Small intestine (tissue), 7 donors: ENCODE data around the gene PTBP1. TPM values are rescaled to one million over a fixed set of nuclear protein-coding genes. Genes with fewer than 3 reads are reported as not detected.
A peak's percentile ranks its signal among the peaks of the same experiment; 100 is the strongest.

ENCODE experiments used
- DNase-seq, 2 donors: peaks; one replicate each; pipeline versions ENCODE4 v3.0.0 to v3.0.0-alpha.2; 2013
- FAIRE-seq: peaks from 2 replicates; lab custom pipeline; 2012; peaks lifted over from hg19 to GRCh38; lab: Jason Lieb, UNC
- H3K27ac ChIP-seq, 3 donors: one replicate each; pipeline ENCODE4 v1.5.1; 2013; ENCODE audit warnings: low read length in 2 of 3, mild to moderate bottlenecking in 2 of 3, control low read depth in 1 of 3, inconsistent platforms in 1 of 3, low read depth in 1 of 3, moderate library complexity in 1 of 3
- H3K27me3 ChIP-seq, 3 donors: one replicate each; pipeline ENCODE4 v1.6.1; 2013; ENCODE audit warnings: low read length in 3 of 3, inconsistent platforms in 1 of 3; ENCODE audit not compliant: control insufficient read depth in 3 of 3, insufficient read depth in 3 of 3
- H3K36me3 ChIP-seq, 3 donors: one replicate each; pipeline ENCODE4 v1.6.1; 2013; ENCODE audit warnings: low read length in 3 of 3, inconsistent platforms in 1 of 3, low read depth in 1 of 3, mild to moderate bottlenecking in 1 of 3, moderate library complexity in 1 of 3; ENCODE audit not compliant: control insufficient read depth in 3 of 3, insufficient read depth in 2 of 3
- H3K4me1 ChIP-seq, 3 donors: one replicate each; pipeline ENCODE4 v1.6.1; 2013; ENCODE audit warnings: low read length in 2 of 3, inconsistent platforms in 1 of 3, low read depth in 1 of 3, mild to moderate bottlenecking in 1 of 3, moderate library complexity in 1 of 3; ENCODE audit not compliant: control insufficient read depth in 3 of 3, insufficient read depth in 2 of 3
- H3K4me3 ChIP-seq, 3 donors: one replicate each; pipeline ENCODE4 v1.5.1; 2013; ENCODE audit warnings: low read length in 3 of 3, control low read depth in 1 of 3, inconsistent platforms in 1 of 3, low read depth in 1 of 3, mild to moderate bottlenecking in 1 of 3, moderate library complexity in 1 of 3
- H3K9me3 ChIP-seq, 2 donors: one replicate each; pipeline ENCODE4 v1.6.1; 2013; ENCODE audit warnings: low read depth in 1 of 2, low read length in 1 of 2; ENCODE audit not compliant: control insufficient read depth in 2 of 2, insufficient read depth in 1 of 2
- WGBS, 3 donors: extraction: QIAGEN DNeasy Blood & Tissue Kit; methylation state at CpG; one replicate each; pipeline ENCODE4 v1.1.7; 2013; 5-methylcytosine and 5-hydroxymethylcytosine counted together
- polyA plus RNA-seq, 4 donors: library from polyadenylated mRNA; stranded (reverse) in 3 of 4; unstranded in 1 of 4; fragments of 200-250 nt in 3 of 4; fragments of 120-200 nt in 1 of 4; gene quantifications; one replicate each; pipeline versions ENCODE4 v1.2.1 to v1.2.3, GENCODE V29; 2013
- donor health status: healthy with polysubstance abuse.
- donor health status: control.
- donor health status: control.
- donor health status: Bipolar disorder and iron deficiency.
- donor health status: healthy.

Gene PTBP1
- polyA plus RNA-seq, 4 donors = 109 to 257 (median 140) TPM

DNA sequence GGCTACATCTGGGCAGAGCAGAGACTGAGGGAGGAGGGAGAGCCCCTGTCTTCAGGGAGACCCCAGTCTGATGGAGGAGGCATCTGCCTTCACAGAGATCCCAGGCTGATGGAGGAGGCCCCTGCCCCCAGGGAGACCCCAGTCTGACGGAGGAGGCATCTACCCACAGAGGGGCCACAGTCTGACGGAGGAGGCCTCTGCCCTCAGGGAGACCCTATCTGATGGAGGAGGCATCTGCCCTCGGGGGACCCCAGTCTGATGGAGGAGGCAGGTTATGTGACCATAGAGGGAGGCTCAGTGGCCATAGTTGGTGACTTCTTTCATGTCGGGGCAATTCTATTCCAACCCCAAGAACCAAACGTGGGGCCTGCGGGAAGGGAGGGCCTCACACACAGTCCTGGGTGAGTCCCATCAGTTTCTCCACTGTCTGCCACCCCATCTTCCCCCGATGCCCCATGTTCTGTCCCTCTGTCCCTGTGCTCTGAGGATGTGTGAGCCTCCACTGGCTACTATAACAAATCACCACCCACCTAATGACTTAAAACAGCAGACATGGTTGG lies 32.0 kb upstream of the PTBP1 start:
- peak; percentile 34 to 48 for DNase-seq
- Histone ChIP-seq H3K27ac (no peak overlapping the region), H3K27me3 (no peaks in the 10 kb centered on the region), H3K4me1 (no peaks in the 10 kb centered on the region), H3K4me3 (no peak overlapping the region), H3K9me3 (peaks cover 0 to 4% of the 10 kb centered on the region in 2 donors), H3K36me3 (peaks cover 0 to 61% (median 23%) of the 10 kb centered on the region in 3 donors)
- WGBS, 3 donors = 56 to 81% (median 72%) methylated on average over 7 of the region's 7 CpGs
- FAIRE-seq = no peak

DNA sequence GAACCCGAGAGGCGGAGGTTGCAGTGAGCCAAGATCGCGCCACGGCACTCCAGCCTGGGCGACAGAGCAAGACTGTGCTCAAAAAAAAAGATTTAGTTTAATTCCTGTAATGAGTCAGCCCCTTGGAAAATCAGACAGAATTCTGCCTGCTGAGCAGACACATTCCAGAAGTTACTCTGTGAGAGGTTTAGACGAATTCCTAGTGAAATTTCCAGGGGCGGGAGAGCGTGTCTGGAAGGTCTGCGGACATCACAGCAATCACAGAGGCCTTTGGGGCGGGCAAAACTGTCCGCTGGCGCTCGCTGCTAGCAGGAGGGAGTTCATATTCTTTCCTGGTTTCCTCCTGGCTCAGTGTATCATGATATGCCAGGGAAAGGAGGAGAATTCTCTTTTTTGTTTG lies 28.8 kb upstream of the PTBP1 start:
- no peak for DNase-seq
- H3K9me3 ChIP-seq = no peaks in the 10 kb centered on the region
- no peak overlapping the region for H3K27ac ChIP-seq
- peaks cover 0 to 31% (median 12%) of the 10 kb centered on the region in 3 donors for H3K36me3 ChIP-seq
- H3K4me1 ChIP-seq = no peaks in the 10 kb centered on the region
- H3K4me3 ChIP-seq = no peak overlapping the region
- 61 to 84% (median 74%) methylated on average over 14 of the region's 14 CpGs for WGBS, 3 donors
- FAIRE-seq = no peak
- no peaks in the 10 kb centered on the region for H3K27me3 ChIP-seq

DNA sequence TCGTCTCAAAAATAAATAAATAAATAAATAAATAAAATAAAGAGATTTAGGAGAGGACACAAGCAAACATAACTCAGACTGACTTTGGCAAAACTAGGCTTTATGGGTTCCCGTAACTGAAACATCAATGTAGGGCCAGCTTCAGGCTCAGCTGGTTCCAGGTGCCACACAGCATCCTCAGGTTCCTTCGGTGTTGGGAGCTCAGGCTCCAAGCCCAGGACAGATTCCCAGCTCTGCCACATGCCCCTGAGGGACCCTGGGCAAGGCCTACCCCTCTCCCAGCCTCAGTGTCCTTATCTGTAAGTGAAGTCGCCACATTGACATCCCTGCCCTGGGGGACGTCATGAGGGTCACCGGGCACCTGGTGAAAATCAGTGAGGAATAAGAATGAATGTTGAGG lies 27.6 kb upstream of the PTBP1 start:
- H3K36me3 ChIP-seq = peaks cover 0 to 19% (median 2%) of the 10 kb centered on the region in 3 donors
- DNase-seq (no peak), FAIRE-seq (no peak)
- no peak overlapping the region for H3K27ac ChIP-seq
- no peak overlapping the region for H3K4me3 ChIP-seq
- WGBS, 3 donors = 60 to 79% (median 69%) methylated on average over 5 to 6 of the region's 6 CpGs
- H3K9me3 ChIP-seq = no peaks in the 10 kb centered on the region
- H3K27me3 ChIP-seq = no peaks in the 10 kb centered on the region
- no peaks in the 10 kb centered on the region for H3K4me1 ChIP-seq

DNA sequence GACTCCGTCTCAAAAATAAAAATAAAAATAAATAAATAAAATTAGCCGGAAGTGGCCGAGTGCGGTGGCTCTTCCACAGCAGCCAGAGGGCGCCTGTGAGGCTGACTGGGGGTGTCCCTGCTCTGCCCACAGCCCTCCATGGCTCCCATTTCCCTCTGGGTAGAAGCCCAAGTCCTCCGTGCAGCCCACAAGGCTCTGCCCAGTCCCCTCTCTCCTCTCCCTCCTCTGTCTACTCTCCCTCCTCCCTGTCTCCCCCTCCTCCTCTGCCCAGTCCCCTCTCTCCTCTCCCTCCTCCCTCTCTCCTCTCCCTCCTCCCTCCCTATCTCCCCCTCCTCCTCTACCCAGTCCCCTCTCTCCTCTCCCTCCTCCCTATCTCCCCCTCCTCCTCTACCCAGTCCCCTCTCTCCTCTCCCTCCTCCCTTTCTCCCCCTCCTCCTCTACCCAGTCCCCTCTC lies 25.9 kb upstream of the PTBP1 start:
- FAIRE-seq (no peak), DNase-seq (no peak)
- WGBS, 3 donors = 5 to 16% (median 8%) methylated on average over 6 of the region's 6 CpGs
- H3K36me3 ChIP-seq = peaks cover 0 to 4% (median 0%) of the 10 kb centered on the region in 3 donors
- H3K9me3 ChIP-seq = no peaks in the 10 kb centered on the region
- H3K4me3 ChIP-seq = no peak overlapping the region
- H3K27ac ChIP-seq = no peak overlapping the region
- H3K27me3 ChIP-seq = no peaks in the 10 kb centered on the region
- H3K4me1 ChIP-seq = no peaks in the 10 kb centered on the region

DNA sequence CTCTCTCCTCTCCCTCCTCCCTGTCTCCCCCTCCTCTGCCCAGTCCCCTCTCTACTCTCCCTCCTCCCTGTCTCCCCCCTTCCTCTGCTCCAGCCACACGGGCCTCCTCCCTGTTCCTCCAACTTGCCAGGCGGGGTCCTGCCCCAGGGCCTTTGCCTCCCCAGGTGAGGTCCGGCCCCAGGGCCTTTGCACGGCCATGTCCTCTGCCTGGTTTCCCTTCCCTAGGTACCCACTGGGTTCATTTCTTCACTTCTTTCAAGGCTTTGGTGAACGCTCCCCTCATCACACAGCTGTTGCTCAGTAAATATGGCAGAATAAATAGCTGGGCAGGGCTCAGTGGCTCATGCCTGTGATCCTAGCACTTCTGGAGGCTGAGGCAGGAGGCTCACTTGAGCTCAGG lies 25.2 kb upstream of the PTBP1 start:
- peaks cover 0 to 2% (median 0%) of the 10 kb centered on the region in 3 donors for H3K36me3 ChIP-seq
- no peaks in the 10 kb centered on the region for H3K9me3 ChIP-seq
- FAIRE-seq (no peak), DNase-seq (no peak)
- 71 to 85% (median 83%) methylated on average over 5 of the region's 5 CpGs for WGBS, 3 donors
- no peak overlapping the region for H3K4me3 ChIP-seq
- H3K4me1 ChIP-seq = no peaks in the 10 kb centered on the region
- H3K27ac ChIP-seq = no peak overlapping the region
- H3K27me3 ChIP-seq = no peaks in the 10 kb centered on the region

DNA sequence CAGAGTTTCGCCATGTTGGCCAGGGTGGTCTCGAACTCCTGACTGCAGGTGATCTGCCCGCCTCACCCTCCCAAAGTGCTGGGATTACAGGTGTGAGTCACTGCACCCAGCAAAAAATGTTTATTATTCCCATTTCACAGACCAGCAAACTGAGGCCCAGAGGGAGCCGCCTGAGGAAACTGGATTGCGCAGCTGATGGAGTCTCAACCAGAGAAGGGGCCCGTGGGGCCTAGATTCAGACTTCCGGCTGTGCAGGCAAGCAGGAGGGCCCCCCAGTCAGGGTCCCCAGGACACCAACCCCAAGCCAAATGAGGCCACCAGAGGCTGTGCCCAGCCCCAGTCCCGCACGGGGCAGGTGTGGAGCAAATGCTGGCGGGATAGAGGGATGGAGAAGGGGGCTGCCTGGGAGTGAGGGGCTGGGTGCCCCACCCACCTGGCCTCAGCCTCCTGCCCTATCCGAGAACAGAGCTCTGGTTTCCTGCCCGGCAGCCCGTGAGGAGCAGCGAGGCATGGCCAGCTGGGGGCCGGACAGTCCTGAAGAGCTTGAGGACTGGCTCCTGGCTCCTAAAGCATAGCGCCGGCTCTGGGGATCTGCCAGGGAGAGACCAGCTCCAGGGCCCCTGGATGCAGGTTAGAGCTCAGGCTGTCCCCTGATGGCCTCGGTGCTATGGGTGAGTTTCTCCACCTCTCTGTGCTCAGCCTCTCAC lies 24.4 kb upstream of the PTBP1 start:
- H3K4me1 ChIP-seq = no peaks in the 10 kb centered on the region
- H3K27me3 ChIP-seq = no peaks in the 10 kb centered on the region
- no peak overlapping the region for H3K4me3 ChIP-seq
- H3K36me3 ChIP-seq = peaks cover 0 to 2% (median 0%) of the 10 kb centered on the region in 3 donors
- H3K9me3 ChIP-seq = no peaks in the 10 kb centered on the region
- no peak for FAIRE-seq
- no peak for DNase-seq
- H3K27ac ChIP-seq = no peak overlapping the region
- whole genome bisulfite sequencing, 3 donors = 76 to 84% (median 80%) methylated on average over 18 of the region's 18 CpGs

DNA sequence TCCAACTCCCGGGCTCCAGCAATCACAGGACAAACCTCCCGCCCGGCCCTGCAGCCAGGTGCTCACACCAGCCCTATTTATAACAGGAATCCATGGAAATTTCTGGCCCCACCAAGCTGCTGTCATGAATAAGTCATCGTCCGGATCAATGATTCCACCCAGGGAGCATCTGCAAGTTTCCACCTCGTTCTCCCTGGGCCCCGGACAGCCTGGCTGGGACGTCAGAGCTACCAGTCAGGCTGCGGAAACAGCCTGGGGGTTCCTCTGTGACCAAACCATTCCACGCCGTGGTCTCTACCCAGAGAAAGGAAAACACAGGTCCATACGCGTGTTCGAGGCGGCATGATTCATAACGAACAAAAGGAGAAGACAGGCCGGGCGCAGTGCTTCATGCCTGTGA lies 20.7 kb upstream of the PTBP1 start:
- H3K36me3 ChIP-seq = no peaks in the 10 kb centered on the region
- H3K27me3 ChIP-seq = no peaks in the 10 kb centered on the region
- FAIRE-seq (no peak), DNase-seq (no peak)
- peaks cover 0 to 14% (median 0%) of the 10 kb centered on the region in 3 donors for H3K4me1 ChIP-seq
- no peak overlapping the region for H3K4me3 ChIP-seq
- WGBS, 3 donors = 84 to 88% (median 87%) methylated on average over 18 of the region's 18 CpGs
- H3K27ac ChIP-seq = no peak overlapping the region
- no peaks in the 10 kb centered on the region for H3K9me3 ChIP-seq

DNA sequence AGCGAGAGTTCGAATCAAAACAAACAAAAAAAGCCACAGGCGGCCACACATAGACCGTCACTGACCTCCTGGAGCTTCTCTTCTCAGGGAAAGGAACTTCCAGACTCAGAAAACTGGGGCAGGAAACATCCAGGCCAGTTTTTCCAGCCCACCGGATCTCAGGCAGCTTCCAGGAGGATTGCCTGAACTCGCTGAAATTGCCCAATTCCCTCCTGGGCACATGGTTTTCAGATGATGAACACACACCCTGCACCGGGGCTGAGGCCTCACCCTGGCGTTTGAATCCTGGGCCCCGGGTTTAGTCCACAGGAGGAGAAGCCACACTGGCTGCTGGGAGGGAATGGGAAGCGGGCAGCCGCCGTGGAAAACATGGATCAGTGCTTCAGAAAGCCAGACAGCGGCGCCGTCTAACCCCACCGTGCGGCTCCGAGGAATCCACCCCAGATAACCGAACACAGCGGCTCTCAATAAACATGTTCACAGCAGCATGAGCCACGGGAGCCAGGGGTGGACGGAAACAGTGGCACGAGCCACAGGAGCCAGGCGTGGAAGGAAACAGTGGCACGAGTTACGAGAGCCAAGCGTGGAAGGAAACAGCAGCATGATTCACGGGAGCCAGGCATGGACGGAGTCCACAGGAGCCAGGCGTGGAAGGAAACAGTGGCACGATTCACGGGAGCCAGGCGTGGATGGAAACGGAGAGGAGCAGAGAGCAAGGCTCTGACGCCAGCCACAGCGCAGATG lies 18.2 kb upstream of the PTBP1 start:
- Histone ChIP-seq H3K4me3 (no peak overlapping the region), H3K9me3 (no peaks in the 10 kb centered on the region), H3K36me3 (no peaks in the 10 kb centered on the region), H3K4me1 (peaks cover 0 to 28% (median 0%) of the 10 kb centered on the region in 3 donors), H3K27ac (peak overlapping the region in 1 of 3 donors; percentile 6), H3K27me3 (no peaks in the 10 kb centered on the region)
- WGBS, 3 donors = 56 to 67% (median 65%) methylated on average over 36 of the region's 36 CpGs
- DNase-seq (peak in 1 of 2 donors; percentile 59), FAIRE-seq (no peak)
